HepG2 (cell line): Measurements from ENCODE around the gene APBB2. TPM values are rescaled to one million over a fixed set of nuclear protein-coding genes. Genes with fewer than 3 reads are reported as not detected.

Experiments used
- ARNT ChIP-seq: fragments of 450-650 bp; IDR thresholded peaks from 2 replicates; pipeline ENCODE4 v1.6.1; 2017
- GATAD1 ChIP-seq: IDR thresholded peaks from 2 replicates; pipeline ENCODE4 v1.6.1; 2016; ENCODE audit warnings: missing genetic modification reagents, missing compliant biosample characterization
- GATAD2A ChIP-seq: IDR thresholded peaks from 2 replicates; pipeline ENCODE4 v1.6.1; 2016
- ISL2 ChIP-seq: sonication (generic); formaldehyde crosslinking; IDR thresholded peaks from 2 replicates; pipeline ENCODE4 v1.5.0; 2020; ENCODE audit warnings: missing genetic modification reagents
- KDM3A ChIP-seq: IDR thresholded peaks from 2 replicates; pipeline ENCODE4 v1.6.1; 2018; ENCODE audit warnings: low read depth, missing compliant biosample characterization
- MTF2 ChIP-seq: sonication (generic); formaldehyde crosslinking; IDR thresholded peaks from 2 replicates; pipeline ENCODE4 v1.5.0; 2020; ENCODE audit warnings: missing genetic modification reagents, borderline replicate concordance
- NFATC3 ChIP-seq: sonication (generic); formaldehyde crosslinking; IDR thresholded peaks from 2 replicates; pipeline ENCODE4 v1.5.1; 2020; ENCODE audit warnings: mild to moderate bottlenecking, missing genetic modification reagents
- POGZ ChIP-seq: sonication (generic); formaldehyde crosslinking; IDR thresholded peaks from 2 replicates; pipeline ENCODE4 v1.4.0; 2020; ENCODE audit warnings: mild to moderate bottlenecking, missing genetic modification reagents
- PRMT3 ChIP-seq: sonication (generic); formaldehyde crosslinking; IDR thresholded peaks from 2 replicates; pipeline ENCODE4 v1.8.1; 2022; ENCODE audit warnings: low read depth, mild to moderate bottlenecking, moderate library complexity, missing genetic modification reagents, borderline replicate concordance
- TCF12 ChIP-seq, 2 experiments: fragments of 450-650 bp in 1 of 2; sonication (generic) in 1 of 2; formaldehyde crosslinking in 1 of 2; IDR thresholded peaks; 2 replicates each; pipeline versions ENCODE4 v1.6.1 to v1.8.0; 2017 to 2022; ENCODE audit warnings: antibody characterized with exemption in 1 of 2, mild to moderate bottlenecking in 1 of 2, missing genetic modification reagents in 1 of 2, moderate library complexity in 1 of 2
- ZFP36L1 ChIP-seq: sonication (generic); formaldehyde crosslinking; IDR thresholded peaks from 2 replicates; pipeline ENCODE4 v1.8.0; 2022; ENCODE audit warnings: mild to moderate bottlenecking, missing genetic modification reagents, moderate library complexity
- ZNF136 ChIP-seq: sonication (generic); formaldehyde crosslinking; IDR thresholded peaks from 2 replicates; pipeline ENCODE4 v1.8.1; 2022; ENCODE audit warnings: low read depth, mild to moderate bottlenecking, moderate library complexity, missing genetic modification reagents
- ZNF33A ChIP-seq: sonication (generic); formaldehyde crosslinking; IDR thresholded peaks from 2 replicates; pipeline ENCODE4 v1.5.1; 2020; ENCODE audit warnings: missing genetic modification reagents, mild to moderate bottlenecking, moderate library complexity, borderline replicate concordance
- ZNF367 ChIP-seq: sonication (generic); formaldehyde crosslinking; IDR thresholded peaks from 2 replicates; pipeline ENCODE4 v1.4.0; 2020; ENCODE audit warnings: missing genetic modification reagents, borderline replicate concordance
- ZNF607 ChIP-seq: sonication (generic); formaldehyde crosslinking; IDR thresholded peaks from 2 replicates; pipeline ENCODE4 v1.5.1; 2020; ENCODE audit warnings: missing genetic modification reagents, mild to moderate bottlenecking, borderline replicate concordance
- ZNF777 ChIP-seq: sonication (generic); formaldehyde crosslinking; IDR thresholded peaks from 2 replicates; pipeline ENCODE4 v1.4.0; 2020; ENCODE audit warnings: missing genetic modification reagents
- polyA plus RNA-seq, 8 experiments: library from polyadenylated mRNA; depleted of rRNA in 3 of 8; stranded (reverse) in 7 of 8; unstranded in 1 of 8; fragments of >200 nt; fragmentation: Illumina TruSeq in 4 of 8; extraction: Trizol in 4 of 8; gene quantifications; 2 replicates each; pipeline versions ENCODE4 v1.2.1 to v1.2.3, GENCODE V29; 2011 to 2016; ENCODE audit warnings: low read depth in 4 of 8, missing spikeins in 1 of 8, mixed read lengths in 1 of 8; ENCODE audit not compliant: insufficient read depth in 1 of 8
- total RNA-seq, 5 experiments: library from RNA; depleted of rRNA; stranded (reverse); fragments of >200 nt; fragmentation: Illumina TruSeq; extraction: Trizol; gene quantifications; 2 replicates each; pipeline ENCODE4 v1.2.3, GENCODE V29; 2016; ENCODE audit warnings: low read depth in 1 of 5
- TF ChIP-seq, protein P1 (sequence below): sonication (generic); formaldehyde crosslinking; IDR thresholded peaks from 2 replicates; pipeline ENCODE4 v1.5.0; 2020; ENCODE audit warnings: mild to moderate bottlenecking, missing genetic modification reagents
- TF ChIP-seq, protein P2 (sequence below): sonication (generic); formaldehyde crosslinking; IDR thresholded peaks from 2 replicates; pipeline ENCODE4 v1.4.0; 2020; ENCODE audit warnings: mild to moderate bottlenecking, missing genetic modification reagents
- TF ChIP-seq, protein P3 (sequence below): sonication (generic); formaldehyde crosslinking; IDR thresholded peaks from 2 replicates; pipeline ENCODE4 v1.4.0; 2020; ENCODE audit warnings: missing genetic modification reagents
- TF ChIP-seq, protein P4 (sequence below): sonication (generic); formaldehyde crosslinking; IDR thresholded peaks from 2 replicates; pipeline ENCODE4 v1.4.0; 2020; ENCODE audit warnings: missing genetic modification reagents
- TF ChIP-seq, protein P5 (sequence below): IDR thresholded peaks from 2 replicates; pipeline ENCODE4 v1.6.1; 2016; ENCODE audit warnings: missing compliant biosample characterization, missing genetic modification reagents, borderline replicate concordance
- TF ChIP-seq, protein P6 (sequence below): IDR thresholded peaks from 2 replicates; pipeline ENCODE4 v1.6.1; 2016; ENCODE audit warnings: missing biosample characterization, missing genetic modification reagents, low read depth

The APBB2 gene
- total and polyA plus RNA-seq, 2 of the 13 experiments (the other 11 are each of a cell fraction or from before 2014, with no cell fraction given) = 11.7 to 17.0 TPM

DNA sequence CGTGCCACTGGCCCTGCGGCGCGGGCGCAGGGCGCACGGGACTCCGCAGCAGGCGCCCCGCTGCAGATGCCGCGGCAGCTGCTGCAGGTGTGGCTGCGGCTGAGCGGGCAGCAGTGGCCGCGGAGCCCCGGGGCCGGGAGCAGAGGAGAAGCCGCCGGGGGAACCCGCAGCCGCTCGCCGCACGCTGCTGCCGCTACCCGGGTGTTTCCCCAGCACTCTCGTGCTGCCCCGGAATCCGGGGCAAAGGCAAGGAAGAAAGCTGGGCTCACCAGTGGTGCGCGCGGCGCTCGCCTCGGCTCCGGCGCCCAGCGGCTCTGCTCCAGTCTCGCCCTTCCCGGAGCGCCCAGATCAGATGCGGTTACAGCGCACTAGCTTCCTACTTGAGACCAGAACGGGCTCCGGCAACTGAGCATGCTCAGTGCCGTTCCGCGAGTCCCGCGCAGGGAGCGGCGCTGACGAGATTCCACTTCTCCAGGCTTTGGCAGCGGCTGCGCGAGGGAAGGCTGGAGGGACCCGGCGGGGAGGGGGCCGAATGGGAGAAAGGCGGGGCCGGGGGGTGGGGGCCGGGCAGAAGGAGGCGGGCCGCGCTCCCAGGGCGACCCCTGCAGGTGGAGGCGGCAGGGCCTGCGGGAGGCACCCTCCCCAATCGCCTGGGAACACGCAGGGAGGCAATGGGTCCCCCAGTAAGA is at the start of gene APBB2 (continued):
- TF ChIP-seq, protein P1, sequence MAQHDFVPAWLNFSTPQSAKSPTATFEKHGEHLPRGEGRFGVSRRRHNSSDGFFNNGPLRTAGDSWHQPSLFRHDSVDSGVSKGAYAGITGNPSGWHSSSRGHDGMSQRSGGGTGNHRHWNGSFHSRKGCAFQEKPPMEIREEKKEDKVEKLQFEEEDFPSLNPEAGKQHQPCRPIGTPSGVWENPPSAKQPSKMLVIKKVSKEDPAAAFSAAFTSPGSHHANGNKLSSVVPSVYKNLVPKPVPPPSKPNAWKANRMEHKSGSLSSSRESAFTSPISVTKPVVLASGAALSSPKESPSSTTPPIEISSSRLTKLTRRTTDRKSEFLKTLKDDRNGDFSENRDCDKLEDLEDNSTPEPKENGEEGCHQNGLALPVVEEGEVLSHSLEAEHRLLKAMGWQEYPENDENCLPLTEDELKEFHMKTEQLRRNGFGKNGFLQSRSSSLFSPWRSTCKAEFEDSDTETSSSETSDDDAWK (CRISPR knock-in tag) = no peak
- TF ChIP-seq MTF2 (CRISPR knock-in tag) (no peak), NFATC3 (CRISPR knock-in tag) (0 out of 2 replicates have a peak, but pooled peaks have one; percentile 40), POGZ (CRISPR knock-in tag) (peak; percentile 75), ZNF367 (no peak), ZNF777 (CRISPR knock-in tag) (0 out of 2 replicates have a peak, but pooled peaks have one; percentile 3), ZNF33A (no peak), ZFP36L1 (CRISPR knock-in tag) (no peak), TCF12 (IDR thresholded peaks at IDR 0.05) (no peak), TCF12 (CRISPR knock-in tag; IDR thresholded peaks at IDR 0.05) (no peak), GATAD2A (0 out of 2 replicates have a peak, but pooled peaks have one; percentile 43), ZNF136 (CRISPR knock-in tag) (no peak), ZNF607 (CRISPR knock-in tag) (no peak), ISL2 (0 out of 2 replicates have a peak, but pooled peaks have one; percentile 20), KDM3A (CRISPR knock-in tag) (0 out of 2 replicates have a peak, but pooled peaks have one; percentile 37), PRMT3 (0 out of 2 replicates have a peak, but pooled peaks have one; percentile 33), GATAD1 (CRISPR knock-in tag) (peak; percentile 69; the same call in 1 of the 2 replicates), ARNT (no peak)
- TF ChIP-seq, protein P2, sequence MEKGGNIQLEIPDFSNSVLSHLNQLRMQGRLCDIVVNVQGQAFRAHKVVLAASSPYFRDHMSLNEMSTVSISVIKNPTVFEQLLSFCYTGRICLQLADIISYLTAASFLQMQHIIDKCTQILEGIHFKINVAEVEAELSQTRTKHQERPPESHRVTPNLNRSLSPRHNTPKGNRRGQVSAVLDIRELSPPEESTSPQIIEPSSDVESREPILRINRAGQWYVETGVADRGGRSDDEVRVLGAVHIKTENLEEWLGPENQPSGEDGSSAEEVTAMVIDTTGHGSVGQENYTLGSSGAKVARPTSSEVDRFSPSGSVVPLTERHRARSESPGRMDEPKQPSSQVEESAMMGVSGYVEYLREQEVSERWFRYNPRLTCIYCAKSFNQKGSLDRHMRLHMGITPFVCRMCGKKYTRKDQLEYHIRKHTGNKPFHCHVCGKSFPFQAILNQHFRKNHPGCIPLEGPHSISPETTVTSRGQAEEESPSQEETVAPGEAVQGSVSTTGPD (CRISPR knock-in tag) = no peak
- TF ChIP-seq, protein P3, sequence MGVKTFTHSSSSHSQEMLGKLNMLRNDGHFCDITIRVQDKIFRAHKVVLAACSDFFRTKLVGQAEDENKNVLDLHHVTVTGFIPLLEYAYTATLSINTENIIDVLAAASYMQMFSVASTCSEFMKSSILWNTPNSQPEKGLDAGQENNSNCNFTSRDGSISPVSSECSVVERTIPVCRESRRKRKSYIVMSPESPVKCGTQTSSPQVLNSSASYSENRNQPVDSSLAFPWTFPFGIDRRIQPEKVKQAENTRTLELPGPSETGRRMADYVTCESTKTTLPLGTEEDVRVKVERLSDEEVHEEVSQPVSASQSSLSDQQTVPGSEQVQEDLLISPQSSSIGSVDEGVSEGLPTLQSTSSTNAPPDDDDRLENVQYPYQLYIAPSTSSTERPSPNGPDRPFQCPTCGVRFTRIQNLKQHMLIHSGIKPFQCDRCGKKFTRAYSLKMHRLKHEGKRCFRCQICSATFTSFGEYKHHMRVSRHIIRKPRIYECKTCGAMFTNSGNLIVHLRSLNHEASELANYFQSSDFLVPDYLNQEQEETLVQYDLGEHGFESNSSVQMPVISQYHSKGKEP (CRISPR knock-in tag) = no peak
- TF ChIP-seq, protein P4, sequence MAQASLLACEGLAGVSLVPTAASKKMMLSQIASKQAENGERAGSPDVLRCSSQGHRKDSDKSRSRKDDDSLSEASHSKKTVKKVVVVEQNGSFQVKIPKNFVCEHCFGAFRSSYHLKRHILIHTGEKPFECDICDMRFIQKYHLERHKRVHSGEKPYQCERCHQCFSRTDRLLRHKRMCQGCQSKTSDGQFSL (CRISPR knock-in tag) = peak; percentile 98
- TF ChIP-seq, protein P5, sequence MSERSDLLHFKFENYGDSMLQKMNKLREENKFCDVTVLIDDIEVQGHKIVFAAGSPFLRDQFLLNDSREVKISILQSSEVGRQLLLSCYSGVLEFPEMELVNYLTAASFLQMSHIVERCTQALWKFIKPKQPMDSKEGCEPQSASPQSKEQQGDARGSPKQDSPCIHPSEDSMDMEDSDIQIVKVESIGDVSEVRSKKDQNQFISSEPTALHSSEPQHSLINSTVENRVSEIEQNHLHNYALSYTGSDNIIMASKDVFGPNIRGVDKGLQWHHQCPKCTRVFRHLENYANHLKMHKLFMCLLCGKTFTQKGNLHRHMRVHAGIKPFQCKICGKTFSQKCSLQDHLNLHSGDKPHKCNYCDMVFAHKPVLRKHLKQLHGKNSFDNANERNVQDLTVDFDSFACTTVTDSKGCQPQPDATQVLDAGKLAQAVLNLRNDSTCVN = peak; percentile 68; the same call in 1 of the 2 replicates
- TF ChIP-seq, protein P6, sequence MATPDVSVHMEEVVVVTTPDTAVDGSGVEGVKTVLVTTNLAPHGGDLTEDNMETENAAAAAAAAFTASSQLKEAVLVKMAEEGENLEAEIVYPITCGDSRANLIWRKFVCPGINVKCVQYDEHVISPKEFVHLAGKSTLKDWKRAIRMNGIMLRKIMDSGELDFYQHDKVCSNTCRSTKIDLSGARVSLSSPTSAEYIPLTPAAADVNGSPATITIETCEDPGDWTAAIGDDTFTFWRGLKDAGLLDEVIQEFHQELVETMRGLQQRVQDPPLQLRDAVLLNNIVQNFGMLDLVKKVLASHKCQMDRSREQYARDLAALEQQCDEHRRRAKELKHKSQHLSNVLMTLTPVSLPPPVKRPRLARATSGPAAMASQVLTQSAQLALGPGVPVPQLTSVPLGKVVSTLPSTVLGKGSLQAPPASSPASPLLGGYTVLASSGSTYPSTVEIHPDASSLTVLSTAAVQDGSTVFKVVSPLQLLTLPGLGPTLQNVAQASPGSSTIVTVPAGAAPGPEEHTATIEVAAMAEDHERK (CRISPR knock-in tag) = no peak
